Lung (tissue), 12 donors: ENCODE measurements around the gene TAF4. TPM values are rescaled to one million over a fixed set of nuclear protein-coding genes. Genes with fewer than 3 reads are reported as not detected.

Experiments
- ATAC-seq: fragments of 200-7000 bp; cut with Tn5 transposase; one replicate; pipeline ENCODE4 v1.9.1; 2020; ENCODE audit warnings: moderate number of reproducible peaks; ENCODE audit not compliant: insufficient read depth, low FRiP score
- DNase-seq, 3 donors: peaks; one replicate each; pipeline ENCODE4 v3.0.0-alpha.2; 2013 to 2017
- H3K27ac ChIP-seq, 2 donors: one replicate each; pipeline ENCODE4 v1.5.1; 2013; ENCODE audit warnings: mild to moderate bottlenecking in 2 of 2, moderate library complexity in 2 of 2, control low read depth in 1 of 2, inconsistent platforms in 1 of 2, low read depth in 1 of 2, low read length in 1 of 2
- H3K27me3 ChIP-seq, 3 donors: one replicate each; pipeline ENCODE4 v1.5.1; 2013; ENCODE audit warnings: low read length in 2 of 3; ENCODE audit not compliant: control insufficient read depth in 3 of 3, insufficient read depth in 3 of 3
- H3K36me3 ChIP-seq, 4 donors: one replicate each; pipeline ENCODE4 v1.5.1; 2013; ENCODE audit warnings: low read length in 4 of 4, mild to moderate bottlenecking in 1 of 4, moderate library complexity in 1 of 4; ENCODE audit not compliant: control insufficient read depth in 4 of 4, insufficient read depth in 4 of 4
- H3K4me1 ChIP-seq, 5 donors: one replicate each; pipeline ENCODE4 v1.5.1; 2013; ENCODE audit warnings: low read length in 5 of 5, mild to moderate bottlenecking in 2 of 5, moderate library complexity in 1 of 5; ENCODE audit not compliant: control insufficient read depth in 5 of 5, insufficient read depth in 5 of 5
- H3K4me3 ChIP-seq: one replicate; pipeline ENCODE4 v1.5.1; 2013; ENCODE audit warnings: mild to moderate bottlenecking, control low read depth, moderate library complexity
- H3K9ac ChIP-seq, 2 donors: one replicate each; pipeline ENCODE4 v1.5.1; 2013; ENCODE audit warnings: low read length in 2 of 2, control low read depth in 1 of 2; ENCODE audit not compliant: insufficient read depth in 1 of 2
- H3K9me3 ChIP-seq, 4 donors: one replicate each; pipeline ENCODE4 v1.5.1; 2013; ENCODE audit warnings: low read length in 3 of 4, mild to moderate bottlenecking in 1 of 4, moderate library complexity in 1 of 4; ENCODE audit not compliant: control insufficient read depth in 4 of 4, insufficient read depth in 3 of 4
- CTCF ChIP-seq: IDR thresholded peaks from 2 replicates; pipeline ENCODE4 v1.5.1; 2012; ENCODE audit warnings: mild to moderate bottlenecking; ENCODE audit errors: control extremely low read depth, extremely low read depth
- WGBS, 2 donors: extraction: QIAGEN DNeasy Blood & Tissue Kit; methylation state at CpG; one replicate each; pipeline ENCODE4 v1.1.7; 2013; 5-methylcytosine and 5-hydroxymethylcytosine counted together
- polyA plus RNA-seq, 2 donors: library from polyadenylated mRNA; stranded (reverse); fragments of 200-250 nt; gene quantifications; one replicate each; pipeline ENCODE4 v1.2.1, GENCODE V29; 2013
- total RNA-seq, 2 donors: library from RNA; depleted of rRNA in 1 of 2; stranded (reverse); fragments of >200 nt in 1 of 2; gene quantifications; one replicate each; pipeline ENCODE4 v1.2.1, GENCODE V29; 2014 to 2021
- donor health status: control.
- donor health status: control.
- donor health status: Bipolar disorder and iron deficiency.
- donor health status: healthy.
- donor health status: DM: yes; HTN: yes; CAD: no.

Gene TAF4
- total and polyA plus RNA-seq, 4 donors, result 5.4 to 20.3 (median 10.9) TPM

- Histone ChIP-seq H3K9ac (no peak overlapping the region), H3K27ac (no peak overlapping the region), H3K27me3 (peaks cover 0 to 11% (median 0%) of the 10 kb centered on the region in 3 donors), H3K4me3 (no peak overlapping the region), H3K36me3 (peaks cover 0 to 16% (median 9%) of the 10 kb centered on the region in 4 donors), H3K9me3 (no peaks in the 10 kb centered on the region), H3K4me1 (no peaks in the 10 kb centered on the region)
- 93 to 95% methylated on average over 27 of the region's 27 CpGs for WGBS, 2 donors
- ATAC-seq (no peak), DNase-seq (no peak)
- TF ChIP-seq CTCF, result no peak
These were observed 95.9 kb downstream of the TAF4 start for GRCh38 chr20:61969806-61970205.

GRCh38 chr20:61968932-61969331 lies 96.7 kb downstream of the TAF4 start:
- Histone ChIP-seq H3K9me3 (no peaks in the 10 kb centered on the region), H3K27ac (no peak overlapping the region), H3K27me3 (peaks cover 0 to 17% (median 0%) of the 10 kb centered on the region in 3 donors), H3K4me1 (no peaks in the 10 kb centered on the region), H3K9ac (no peak overlapping the region), H3K4me3 (no peak overlapping the region), H3K36me3 (peaks cover 0 to 12% (median 7%) of the 10 kb centered on the region in 4 donors)
- WGBS, 2 donors, result 85 to 90% methylated on average over 11 of the region's 11 CpGs
- DNase-seq (no peak), ATAC-seq (no peak)
- TF ChIP-seq CTCF, result no peak

- Histone ChIP-seq H3K36me3 (peaks cover 0 to 12% (median 3%) of the 10 kb centered on the region in 4 donors), H3K27ac (no peak overlapping the region), H3K9me3 (no peaks in the 10 kb centered on the region), H3K9ac (no peak overlapping the region), H3K4me3 (no peak overlapping the region), H3K27me3 (peaks cover 0 to 17% (median 3%) of the 10 kb centered on the region in 3 donors), H3K4me1 (no peaks in the 10 kb centered on the region)
- TF ChIP-seq CTCF, result no peak
- WGBS, 2 donors, result 81 to 83% methylated on average over 22 of the region's 22 CpGs
- ATAC-seq (no peak), DNase-seq (no peak)
These were observed 97.5 kb downstream of the TAF4 start for GRCh38 chr20:61968036-61968810.
